Gastroesophageal sphincter (tissue), 4 donors: ENCODE data around the gene DFFB. TPM values are rescaled to one million over a fixed set of nuclear protein-coding genes. Genes with fewer than 3 reads are reported as not detected.

Experiments
- ATAC-seq: fragments of 150-250 bp; one replicate; pipeline ENCODE4 v1.9.1; 2016; ENCODE audit warnings: mild to moderate bottlenecking, moderate library complexity
- H3K27ac ChIP-seq, 4 donors: fragments of 200-600 bp; sonication (generic) in 3 of 4; 1 replicate in 3 of 4; 2 replicates in 1 of 4; pipeline ENCODE4 v1.5.1; 2016 to 2019
- H3K27me3 ChIP-seq: fragments of 200-600 bp; sonication (generic); one replicate; pipeline ENCODE4 v1.5.1; 2019
- H3K36me3 ChIP-seq, 2 donors: fragments of 200-600 bp; sonication (generic); one replicate each; pipeline ENCODE4 v1.5.1; 2019; ENCODE audit warnings: control low read depth in 1 of 2
- H3K4me1 ChIP-seq, 3 donors: fragments of 200-600 bp; sonication (generic); 1 replicate in 2 of 3; 2 replicates in 1 of 3; pipeline ENCODE4 v1.5.1; 2016 to 2019; ENCODE audit warnings: control low read depth in 2 of 3
- H3K4me3 ChIP-seq, 2 donors: fragments of 200-600 bp; sonication (generic); one replicate each; pipeline ENCODE4 v1.5.1; 2019; ENCODE audit warnings: mild to moderate bottlenecking in 1 of 2, moderate library complexity in 1 of 2
- H3K9me3 ChIP-seq, 3 donors: fragments of 200-600 bp; sonication (generic); one replicate each; pipeline ENCODE4 v1.5.1; 2017 to 2019; ENCODE audit warnings: control low read depth in 2 of 3
- CTCF ChIP-seq, 4 experiments: fragments of 200-600 bp in 2 of 4; fragments of 450-650 bp in 2 of 4; sonication (generic) in 1 of 4; IDR thresholded peaks; one replicate each; pipeline ENCODE4 v1.5.1; 2017 to 2019; ENCODE audit warnings: antibody characterized with exemption in 4 of 4, mild to moderate bottlenecking in 2 of 4, moderate library complexity in 2 of 4
- EP300 ChIP-seq: sonication (generic); formaldehyde crosslinking; IDR thresholded peaks from one replicate; pipeline ENCODE4 v1.6.1; 2017; ENCODE audit warnings: antibody characterized with exemption, mild to moderate bottlenecking
- POLR2A ChIP-seq, 2 donors: fragments of 450-650 bp; IDR thresholded peaks; one replicate each; pipeline ENCODE4 v1.6.1; 2017; ENCODE audit warnings: antibody characterized with exemption in 2 of 2, mild to moderate bottlenecking in 2 of 2, moderate library complexity in 1 of 2
- POLR2AphosphoS5 ChIP-seq: sonication (generic); formaldehyde crosslinking; IDR thresholded peaks from one replicate; pipeline ENCODE4 v1.6.1; 2017; ENCODE audit warnings: antibody characterized with exemption
- WGBS, 2 donors: methylation state at CpG; one replicate each; pipeline ENCODE4 v1.1.5; 2018; ENCODE audit warnings: low coverage in 1 of 2; 5-methylcytosine and 5-hydroxymethylcytosine counted together
- total RNA-seq, 4 donors: library from RNA; depleted of rRNA; stranded (reverse); fragments of >200 nt; gene quantifications; one replicate each; pipeline ENCODE4 v1.1.0, GENCODE V29; 2016

Gene DFFB
- total RNA-seq, 4 donors from 2014 or later, result 1.9 to 14.6 (median 7.7) TPM

- no peak for ATAC-seq
- no peaks in the 10 kb centered on the region for H3K4me1 ChIP-seq
- H3K36me3 ChIP-seq, result no peaks in the 10 kb centered on the region
- no peak overlapping the region for H3K4me3 ChIP-seq
- H3K9me3 ChIP-seq, result no peaks in the 10 kb centered on the region
- 32% methylated on average over 3 of the region's 11 CpGs; no CpG with 5 or more reads in 1 of the 2 donors for WGBS, 2 donors
- H3K27ac ChIP-seq, result no peak overlapping the region
- peaks cover 65% of the 10 kb centered on the region for H3K27me3 ChIP-seq
- TF ChIP-seq POLR2A (IDR thresholded peaks at IDR 0.05) (no peak), CTCF (IDR thresholded peaks at IDR 0.05) (no peak), EP300 (no peak)
These were observed 71.3 kb downstream of the DFFB start for GRCh38 chr1:3928586-3928985.

- Histone ChIP-seq H3K27me3 (peaks cover 64% of the 10 kb centered on the region), H3K36me3 (no peaks in the 10 kb centered on the region), H3K4me3 (no peak overlapping the region), H3K4me1 (no peaks in the 10 kb centered on the region), H3K27ac (no peak overlapping the region), H3K9me3 (no peaks in the 10 kb centered on the region)
- WGBS, 2 donors, result 67 to 75% methylated on average over 3 to 5 of the region's 5 CpGs
- ATAC-seq, result no peak
- TF ChIP-seq CTCF (IDR thresholded peaks at IDR 0.05) (no peak), POLR2AphosphoS5 (no peak), POLR2A (IDR thresholded peaks at IDR 0.05) (no peak), EP300 (no peak)
These were observed 71.8 kb downstream of the DFFB start for GRCh38 chr1:3929126-3929525.

- Histone ChIP-seq H3K36me3 (no peaks in the 10 kb centered on the region), H3K27me3 (peaks cover 57% of the 10 kb centered on the region), H3K4me1 (no peaks in the 10 kb centered on the region), H3K4me3 (no peak overlapping the region), H3K9me3 (peaks cover 0 to 10% (median 0%) of the 10 kb centered on the region in 3 donors), H3K27ac (no peak overlapping the region)
- ATAC-seq, result no peak
- 60 to 92% methylated on average over 1 to 4 of the region's 10 CpGs for WGBS, 2 donors
- TF ChIP-seq EP300, result no peak
- TF ChIP-seq POLR2A (IDR thresholded peaks at IDR 0.05), result no peak
- no peak for TF ChIP-seq POLR2AphosphoS5
- TF ChIP-seq CTCF (IDR thresholded peaks at IDR 0.05), result no peak
These were observed 73.2 kb downstream of the DFFB start for GRCh38 chr1:3930301-3931006.

- Histone ChIP-seq H3K4me3 (no peak overlapping the region), H3K27me3 (peaks cover 54% of the 10 kb centered on the region), H3K36me3 (no peaks in the 10 kb centered on the region), H3K4me1 (no peaks in the 10 kb centered on the region), H3K27ac (no peak overlapping the region), H3K9me3 (peaks cover 0 to 17% (median 0%) of the 10 kb centered on the region in 3 donors)
- no peak for ATAC-seq
- WGBS, 2 donors, result 46 to 47% methylated on average over 3 of the region's 17 CpGs
- TF ChIP-seq CTCF (IDR thresholded peaks at IDR 0.05) (no peak), EP300 (no peak), POLR2A (IDR thresholded peaks at IDR 0.05) (no peak), POLR2AphosphoS5 (no peak)
These were observed 74.0 kb downstream of the DFFB start for GRCh38 chr1:3931007-3931912.
